ENCODE results near the gene CCDC134.

DNA sequence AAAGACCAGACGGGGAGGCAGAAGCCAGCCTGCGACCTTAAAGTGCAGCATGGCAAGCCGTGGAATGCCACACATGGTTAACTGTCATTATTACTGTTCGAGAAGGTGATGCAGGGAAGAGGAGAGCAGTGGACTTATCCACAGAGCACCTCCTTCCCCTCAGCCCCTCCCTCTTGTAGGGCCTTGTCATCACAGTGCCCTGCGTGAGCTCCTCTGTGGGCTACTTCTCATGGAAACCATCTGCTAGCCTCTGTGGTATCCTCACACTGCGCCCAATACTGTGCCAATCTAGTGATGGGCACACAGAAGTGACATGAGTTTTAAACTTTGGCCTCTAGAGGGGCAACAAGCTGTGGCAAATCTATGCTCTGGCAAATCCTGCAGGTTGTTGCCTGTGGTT is 18.2 kb upstream of the CCDC134 start:
- TF ChIP-seq, protein P1, sequence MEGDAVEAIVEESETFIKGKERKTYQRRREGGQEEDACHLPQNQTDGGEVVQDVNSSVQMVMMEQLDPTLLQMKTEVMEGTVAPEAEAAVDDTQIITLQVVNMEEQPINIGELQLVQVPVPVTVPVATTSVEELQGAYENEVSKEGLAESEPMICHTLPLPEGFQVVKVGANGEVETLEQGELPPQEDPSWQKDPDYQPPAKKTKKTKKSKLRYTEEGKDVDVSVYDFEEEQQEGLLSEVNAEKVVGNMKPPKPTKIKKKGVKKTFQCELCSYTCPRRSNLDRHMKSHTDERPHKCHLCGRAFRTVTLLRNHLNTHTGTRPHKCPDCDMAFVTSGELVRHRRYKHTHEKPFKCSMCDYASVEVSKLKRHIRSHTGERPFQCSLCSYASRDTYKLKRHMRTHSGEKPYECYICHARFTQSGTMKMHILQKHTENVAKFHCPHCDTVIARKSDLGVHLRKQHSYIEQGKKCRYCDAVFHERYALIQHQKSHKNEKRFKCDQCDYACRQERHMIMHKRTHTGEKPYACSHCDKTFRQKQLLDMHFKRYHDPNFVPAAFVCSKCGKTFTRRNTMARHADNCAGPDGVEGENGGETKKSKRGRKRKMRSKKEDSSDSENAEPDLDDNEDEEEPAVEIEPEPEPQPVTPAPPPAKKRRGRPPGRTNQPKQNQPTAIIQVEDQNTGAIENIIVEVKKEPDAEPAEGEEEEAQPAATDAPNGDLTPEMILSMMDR (IDR thresholded peaks at IDR 0.05) = no peak
- no peak for TF ChIP-seq POLR2A (IDR thresholded peaks at IDR 0.05)
